Measurements from ENCODE around the gene MPIG6B.

MPIG6B gene

GRCh38 chr6:31734821-31735406 lies 11.7 kb downstream of the MPIG6B start (continued):
- TF ChIP-seq ZNF596 (tag by site-specific recombination; IDR thresholded peaks at IDR 0.05) (no peak), ZNF660 (tag by site-specific recombination; IDR thresholded peaks at IDR 0.05) (no peak), PBX3 (CRISPR knock-in tag; IDR thresholded peaks at IDR 0.05) (no peak), ZNF747 (tag by site-specific recombination; IDR thresholded peaks at IDR 0.05) (no peak), YY1 (tag by site-specific recombination; IDR thresholded peaks at IDR 0.05) (no peak), ZBTB17 (tag by site-specific recombination; IDR thresholded peaks at IDR 0.05) (peak; percentile 88), ZNF585B (tag by site-specific recombination; IDR thresholded peaks at IDR 0.05) (no peak), SETDB1 (IDR thresholded peaks at IDR 0.05; ENCODE audit: insufficient read length, low read length) (no peak), KLF16 (tag by site-specific recombination; IDR thresholded peaks at IDR 0.05) (peak; percentile 69; the same call in 1 of the 2 replicates), ZNF114 (tag by site-specific recombination; IDR thresholded peaks at IDR 0.05) (no peak), ZNF280D (tag by site-specific recombination; IDR thresholded peaks at IDR 0.05) (no peak; the same call in 1 of the 2 replicates), ZSCAN4 (tag by site-specific recombination; IDR thresholded peaks at IDR 0.05) (no peak), ZNF561 (tag by site-specific recombination; IDR thresholded peaks at IDR 0.05; ENCODE audit: borderline replicate concordance) (0 out of 2 replicates have a peak, but pooled peaks have one; percentile 34), ZNF112 (tag by site-specific recombination; IDR thresholded peaks at IDR 0.05) (no peak), ZNF239 (tag by site-specific recombination; IDR thresholded peaks at IDR 0.05) (no peak), ZNF658 (tag by site-specific recombination; IDR thresholded peaks at IDR 0.05) (no peak), MYNN (tag by site-specific recombination; IDR thresholded peaks at IDR 0.05; ENCODE audit: borderline replicate concordance) (no peak), SP3 (tag by site-specific recombination; IDR thresholded peaks at IDR 0.05) (peak; percentile 83), GLIS1 (tag by site-specific recombination; IDR thresholded peaks at IDR 0.05) (peak; percentile 73), ZBTB20 (tag by site-specific recombination; IDR thresholded peaks at IDR 0.05) (peak; percentile 92), ZBTB7A (tag by site-specific recombination; IDR thresholded peaks at IDR 0.05; ENCODE audit: low read depth) (no peak; the same call in 1 of the 2 replicates), ZFP69B (tag by site-specific recombination; IDR thresholded peaks at IDR 0.05) (peak; percentile 99)
- TF ChIP-seq, protein P1, sequence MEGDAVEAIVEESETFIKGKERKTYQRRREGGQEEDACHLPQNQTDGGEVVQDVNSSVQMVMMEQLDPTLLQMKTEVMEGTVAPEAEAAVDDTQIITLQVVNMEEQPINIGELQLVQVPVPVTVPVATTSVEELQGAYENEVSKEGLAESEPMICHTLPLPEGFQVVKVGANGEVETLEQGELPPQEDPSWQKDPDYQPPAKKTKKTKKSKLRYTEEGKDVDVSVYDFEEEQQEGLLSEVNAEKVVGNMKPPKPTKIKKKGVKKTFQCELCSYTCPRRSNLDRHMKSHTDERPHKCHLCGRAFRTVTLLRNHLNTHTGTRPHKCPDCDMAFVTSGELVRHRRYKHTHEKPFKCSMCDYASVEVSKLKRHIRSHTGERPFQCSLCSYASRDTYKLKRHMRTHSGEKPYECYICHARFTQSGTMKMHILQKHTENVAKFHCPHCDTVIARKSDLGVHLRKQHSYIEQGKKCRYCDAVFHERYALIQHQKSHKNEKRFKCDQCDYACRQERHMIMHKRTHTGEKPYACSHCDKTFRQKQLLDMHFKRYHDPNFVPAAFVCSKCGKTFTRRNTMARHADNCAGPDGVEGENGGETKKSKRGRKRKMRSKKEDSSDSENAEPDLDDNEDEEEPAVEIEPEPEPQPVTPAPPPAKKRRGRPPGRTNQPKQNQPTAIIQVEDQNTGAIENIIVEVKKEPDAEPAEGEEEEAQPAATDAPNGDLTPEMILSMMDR (tag by site-specific recombination; IDR thresholded peaks at IDR 0.05), result no peak
- TF ChIP-seq, protein P2, sequence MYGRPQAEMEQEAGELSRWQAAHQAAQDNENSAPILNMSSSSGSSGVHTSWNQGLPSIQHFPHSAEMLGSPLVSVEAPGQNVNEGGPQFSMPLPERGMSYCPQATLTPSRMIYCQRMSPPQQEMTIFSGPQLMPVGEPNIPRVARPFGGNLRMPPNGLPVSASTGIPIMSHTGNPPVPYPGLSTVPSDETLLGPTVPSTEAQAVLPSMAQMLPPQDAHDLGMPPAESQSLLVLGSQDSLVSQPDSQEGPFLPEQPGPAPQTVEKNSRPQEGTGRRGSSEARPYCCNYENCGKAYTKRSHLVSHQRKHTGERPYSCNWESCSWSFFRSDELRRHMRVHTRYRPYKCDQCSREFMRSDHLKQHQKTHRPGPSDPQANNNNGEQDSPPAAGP (tag by site-specific recombination; IDR thresholded peaks at IDR 0.05), result peak; percentile 78
